NCI-H526 (cell line): Measurements from ENCODE around the gene NEB.
"Not testable (repeated sequence)": the region's sequence is repeated elsewhere in the genome, so short reads cannot be mapped to it uniquely, and the experiment has no call there.

ENCODE experiments used
- DNase-seq, 2 experiments: peaks; one replicate each; lab custom pipeline; 2025; lab: John Stamatoyannopoulos, UW

Gene NEB

GRCh38 chr2:151609705-151610104 lies 124.6 kb downstream of the NEB start:
- no peak for DNase-seq

DNA sequence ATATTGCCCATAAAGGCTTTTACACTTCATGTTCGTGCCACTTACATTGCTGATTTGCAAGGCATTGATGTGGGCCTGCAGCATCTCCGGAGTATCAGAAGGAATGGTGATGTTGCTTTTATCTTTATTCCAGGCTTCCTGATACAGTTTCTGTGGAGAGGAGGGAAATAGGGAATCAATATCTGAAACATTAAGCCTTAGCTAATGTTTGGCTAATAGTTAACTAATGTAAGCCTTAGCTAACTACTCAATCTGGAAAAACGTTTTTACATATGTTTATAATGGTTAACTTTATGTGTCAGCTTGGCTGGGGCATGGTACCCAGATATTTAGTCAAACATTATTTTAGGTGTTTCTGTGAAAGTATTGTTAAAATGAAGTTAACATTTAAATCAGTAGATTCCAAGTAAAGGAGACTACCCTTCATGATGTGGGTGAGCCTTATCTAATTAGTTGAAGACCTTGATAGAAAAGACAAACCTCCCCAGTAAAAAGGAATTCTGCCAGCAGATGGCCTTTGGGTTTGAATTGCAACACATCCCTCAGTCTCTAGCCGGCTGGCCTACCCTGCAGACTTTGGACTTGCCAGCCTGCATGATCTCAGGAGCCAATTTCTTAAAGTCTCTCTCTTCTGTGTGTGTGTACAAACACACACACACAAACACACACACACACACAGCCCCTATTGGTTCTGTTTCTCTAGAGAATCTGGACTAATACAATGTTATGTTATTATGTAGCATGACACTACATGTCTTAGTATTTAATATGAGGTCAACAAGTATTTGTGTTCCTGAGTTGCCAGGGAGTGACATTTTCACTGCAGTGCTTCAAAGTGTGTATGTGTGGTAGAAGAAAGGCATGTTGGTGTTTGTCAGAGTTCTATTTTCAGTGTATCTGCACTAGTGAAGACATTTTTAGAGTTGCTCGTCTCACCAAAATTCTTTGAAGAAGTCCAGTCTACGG lies 126.5 kb downstream of the NEB start:
- DNase-seq, result not testable (repeated sequence)

DNA sequence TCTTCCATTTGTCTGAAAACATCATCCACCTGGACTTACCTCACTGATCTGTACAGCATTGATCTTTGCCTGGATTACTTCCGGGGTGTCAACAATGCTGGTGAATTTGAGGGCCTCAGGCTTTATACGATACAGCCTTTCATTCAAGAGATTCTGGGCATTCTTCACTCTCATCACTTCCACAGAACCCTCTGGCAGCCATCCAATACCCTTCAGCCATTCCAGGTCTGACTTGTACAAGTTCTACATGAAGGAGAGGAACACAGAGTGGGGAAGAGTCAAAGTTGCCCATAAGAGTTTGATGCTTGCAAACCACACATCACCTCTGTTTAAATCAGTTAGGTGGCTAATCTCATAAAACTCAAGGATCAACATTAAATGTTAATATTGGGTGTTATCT lies 130.7 kb downstream of the NEB start:
- not testable (repeated sequence) for DNase-seq

DNA sequence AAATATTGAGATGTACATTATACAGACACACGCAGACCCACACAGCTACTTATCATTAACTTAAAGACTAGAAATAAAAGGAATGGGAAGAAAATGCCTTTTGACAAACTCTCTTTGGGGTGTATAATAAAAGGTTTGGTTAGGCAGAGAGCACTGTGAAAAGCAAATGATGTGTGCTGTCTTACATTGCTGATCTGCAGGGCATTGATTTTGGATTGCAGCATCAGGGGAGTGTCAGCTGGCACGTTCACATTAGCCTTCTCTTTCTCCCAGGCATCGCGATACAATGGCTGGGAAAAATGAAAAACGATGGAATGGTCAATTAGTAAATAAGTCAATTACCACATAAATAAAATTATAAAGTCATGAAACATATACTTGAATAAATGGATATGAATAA lies 131.9 kb downstream of the NEB start:
- not testable (repeated sequence) for DNase-seq

- not testable (repeated sequence) for DNase-seq
Measured at GRCh38 chr2:151601803-151602202, 132.5 kb downstream of the NEB start.

DNA sequence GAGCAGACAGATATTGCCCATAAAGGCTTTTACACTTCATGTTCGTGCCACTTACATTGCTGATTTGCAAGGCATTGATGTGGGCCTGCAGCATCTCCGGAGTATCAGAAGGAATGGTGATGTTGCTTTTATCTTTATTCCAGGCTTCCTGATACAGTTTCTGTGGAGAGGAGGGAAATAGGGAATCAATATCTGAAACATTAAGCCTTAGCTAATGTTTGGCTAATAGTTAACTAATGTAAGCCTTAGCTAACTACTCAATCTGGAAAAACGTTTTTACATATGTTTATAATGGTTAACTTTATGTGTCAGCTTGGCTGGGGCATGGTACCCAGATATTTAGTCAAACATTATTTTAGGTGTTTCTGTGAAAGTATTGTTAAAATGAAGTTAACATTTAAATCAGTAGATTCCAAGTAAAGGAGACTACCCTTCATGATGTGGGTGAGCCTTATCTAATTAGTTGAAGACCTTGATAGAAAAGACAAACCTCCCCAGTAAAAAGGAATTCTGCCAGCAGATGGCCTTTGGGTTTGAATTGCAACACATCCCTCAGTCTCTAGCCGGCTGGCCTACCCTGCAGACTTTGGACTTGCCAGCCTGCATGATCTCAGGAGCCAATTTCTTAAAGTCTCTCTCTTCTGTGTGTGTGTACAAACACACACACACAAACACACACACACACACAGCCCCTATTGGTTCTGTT lies 137.2 kb downstream of the NEB start:
- DNase-seq, result not testable (repeated sequence)

- peak in 1 of 2 experiments; percentile 42 for DNase-seq
Measured at GRCh38 chr2:151591908-151592255, 142.4 kb downstream of the NEB start.

DNA sequence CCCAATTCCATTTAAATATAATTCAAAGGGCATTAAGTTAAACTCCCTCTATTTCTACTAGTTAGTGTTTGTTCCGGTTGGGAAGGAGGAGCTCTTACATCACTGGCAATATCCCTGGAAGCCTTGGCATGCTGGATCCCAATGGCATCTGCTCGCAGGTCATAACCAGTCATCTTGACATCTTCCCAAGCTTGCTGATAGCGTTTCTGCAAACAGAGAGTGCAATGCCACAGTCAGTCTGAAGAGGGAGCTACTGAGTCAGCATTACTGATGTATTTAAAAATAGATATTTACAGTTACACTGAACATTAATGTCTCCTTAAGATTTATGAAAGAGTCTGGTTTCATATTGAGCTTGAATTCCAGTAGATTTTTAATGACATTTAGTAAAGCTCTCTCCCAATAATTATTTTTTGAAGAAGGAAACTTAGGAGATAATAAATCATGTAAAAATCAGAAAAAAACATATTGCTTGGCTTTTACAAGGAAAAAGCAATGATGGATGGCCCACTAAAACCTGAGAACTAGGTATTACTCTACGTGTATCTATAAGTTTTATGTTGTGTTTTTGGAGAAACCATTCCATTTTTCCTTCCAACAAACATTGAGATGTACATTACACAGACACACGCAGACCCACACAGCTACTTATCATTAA lies 142.9 kb downstream of the NEB start:
- DNase-seq, result peak in 1 of 2 experiments; percentile 42

DNA sequence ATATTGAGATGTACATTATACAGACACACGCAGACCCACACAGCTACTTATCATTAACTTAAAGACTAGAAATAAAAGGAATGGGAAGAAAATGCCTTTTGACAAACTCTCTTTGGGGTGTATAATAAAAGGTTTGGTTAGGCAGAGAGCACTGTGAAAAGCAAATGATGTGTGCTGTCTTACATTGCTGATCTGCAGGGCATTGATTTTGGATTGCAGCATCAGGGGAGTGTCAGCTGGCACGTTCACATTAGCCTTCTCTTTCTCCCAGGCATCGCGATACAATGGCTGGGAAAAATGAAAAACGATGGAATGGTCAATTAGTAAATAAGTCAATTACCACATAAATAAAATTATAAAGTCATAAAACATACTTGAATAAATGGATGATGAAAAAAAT lies 153.0 kb downstream of the NEB start:
- not testable (repeated sequence) for DNase-seq

GRCh38 chr2:151580697-151581096 lies 153.6 kb downstream of the NEB start:
- not testable (repeated sequence) for DNase-seq

DNA sequence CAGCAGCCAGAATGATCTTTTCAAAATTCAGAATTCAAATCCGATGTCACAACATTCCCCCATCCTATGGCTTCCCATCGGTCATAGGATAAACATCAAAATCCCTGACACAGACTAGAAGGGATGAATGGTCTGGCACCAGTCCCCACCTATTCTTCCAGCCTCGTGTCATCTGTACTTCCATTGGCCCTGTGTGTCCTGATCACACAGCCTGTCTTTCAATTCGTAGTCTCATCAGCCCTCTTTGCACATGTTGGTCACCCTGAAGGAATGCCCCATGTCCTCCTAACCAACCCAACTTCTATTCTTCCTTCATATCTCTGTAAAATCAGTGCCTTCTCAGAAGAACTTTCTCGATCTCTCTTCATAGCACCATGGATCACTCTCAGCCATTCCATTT lies 157.2 kb downstream of the NEB start:
- DNase-seq, result no peak

DNA sequence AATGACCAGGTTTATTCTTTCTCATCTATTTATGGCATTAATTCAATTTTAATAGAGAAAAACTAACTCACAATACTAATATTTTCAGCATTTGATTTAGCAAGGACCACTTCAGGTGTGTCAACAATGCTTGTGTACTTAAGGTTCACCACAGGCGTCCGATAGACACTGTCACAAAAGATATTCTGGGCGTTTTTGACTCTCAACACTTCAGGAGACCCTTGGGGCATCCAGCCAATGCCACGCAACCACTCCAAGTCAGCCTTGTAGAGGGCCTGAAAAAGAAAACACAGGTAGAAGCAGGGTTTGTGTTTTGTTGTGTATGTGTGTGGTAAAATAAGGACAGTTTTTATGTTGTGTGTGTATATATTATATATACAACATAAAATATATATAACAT lies 158.2 kb downstream of the NEB start:
- DNase-seq, result no peak

GRCh38 chr2:151575338-151575737 lies 158.9 kb downstream of the NEB start:
- no peak for DNase-seq

GRCh38 chr2:151570191-151570590 lies 164.1 kb downstream of the NEB start:
- DNase-seq, result no peak

DNA sequence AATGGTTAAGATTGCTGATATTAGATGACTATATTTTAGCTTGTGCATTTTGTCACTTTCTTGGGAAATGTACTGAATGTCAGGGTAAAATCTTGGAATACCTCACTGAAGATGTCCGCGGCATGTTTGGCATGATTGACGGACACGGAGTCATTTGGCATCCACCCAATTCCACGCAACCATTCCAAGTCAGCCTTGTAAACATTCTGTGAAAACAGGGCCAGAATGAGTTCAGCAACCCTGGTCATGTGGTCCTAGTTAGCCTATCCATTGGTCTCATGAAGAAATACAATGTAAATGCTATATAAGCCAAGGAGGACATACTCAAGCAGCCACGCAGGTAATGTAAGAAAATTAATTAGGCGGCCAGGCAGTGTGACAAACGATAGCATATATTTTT lies 165.1 kb downstream of the NEB start:
- peak in 1 of 2 experiments; percentile 12 for DNase-seq

DNA sequence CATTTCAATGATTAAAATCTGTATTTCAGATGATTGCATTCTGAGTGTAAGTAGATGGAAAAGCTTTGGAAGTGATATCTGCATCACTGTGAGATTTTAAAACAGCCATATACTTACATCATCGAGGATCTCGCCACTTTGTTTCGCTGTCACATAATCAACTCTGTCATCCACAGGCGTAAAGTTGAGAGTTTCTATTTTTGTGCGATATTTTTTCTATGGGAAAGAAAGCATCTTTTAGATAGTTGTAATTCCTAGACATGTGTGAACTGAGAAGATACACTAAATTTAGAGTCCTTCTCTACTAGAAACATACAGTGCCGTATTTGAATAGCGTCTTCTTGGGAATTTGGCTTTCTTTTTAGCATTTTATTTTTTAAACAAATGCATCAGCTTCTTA lies 165.8 kb downstream of the NEB start:
- DNase-seq, result no peak

- DNase-seq, result no peak
Measured at GRCh38 chr2:151567006-151567405, 167.3 kb downstream of the NEB start.

- DNase-seq, result no peak
Measured at GRCh38 chr2:151562398-151562797, 171.9 kb downstream of the NEB start.

DNA sequence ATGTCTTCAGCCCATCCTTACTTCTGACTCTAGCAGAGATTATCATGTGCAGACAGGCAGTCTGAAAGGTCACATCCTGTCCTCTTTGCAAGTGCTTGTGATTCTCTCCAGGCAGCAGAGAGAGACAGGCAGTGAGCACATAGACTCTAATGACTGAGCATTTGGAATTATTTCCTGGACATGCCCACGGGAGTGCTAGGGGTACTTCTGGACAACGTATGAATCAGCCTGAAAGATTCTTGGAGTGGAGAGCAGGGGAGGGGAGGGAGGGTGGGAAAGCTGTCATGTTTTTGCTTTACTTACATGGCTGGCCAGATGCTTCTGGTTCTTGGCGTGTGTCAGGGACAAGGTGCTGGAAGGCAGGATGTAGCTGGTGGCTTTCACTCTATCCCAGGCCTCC lies 174.0 kb downstream of the NEB start:
- no peak for DNase-seq

DNA sequence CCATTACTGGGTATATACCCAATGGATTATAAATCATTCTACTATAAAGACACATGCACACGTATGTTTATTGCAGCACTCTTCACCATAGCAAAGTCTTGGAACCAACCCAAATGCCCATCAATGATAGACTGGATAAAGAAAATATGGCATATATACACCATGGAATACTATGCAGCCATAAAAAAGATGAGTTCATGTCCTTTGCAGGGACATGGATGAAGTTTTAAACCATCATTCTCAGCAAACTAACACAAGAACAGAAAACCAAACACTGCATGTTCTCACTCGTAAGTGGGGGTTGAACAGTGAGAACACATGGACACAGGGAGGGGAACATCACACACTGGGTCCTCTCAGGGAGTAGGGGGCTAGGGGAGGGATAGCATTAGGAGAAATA lies 174.8 kb downstream of the NEB start:
- DNase-seq, result not testable (repeated sequence)

GRCh38 chr2:151557883-151558282 lies 176.4 kb downstream of the NEB start:
- DNase-seq, result not testable (repeated sequence)

- peak in 1 of 2 experiments; percentile 7 for DNase-seq
Measured at GRCh38 chr2:151556121-151556520, 178.2 kb downstream of the NEB start.

DNA sequence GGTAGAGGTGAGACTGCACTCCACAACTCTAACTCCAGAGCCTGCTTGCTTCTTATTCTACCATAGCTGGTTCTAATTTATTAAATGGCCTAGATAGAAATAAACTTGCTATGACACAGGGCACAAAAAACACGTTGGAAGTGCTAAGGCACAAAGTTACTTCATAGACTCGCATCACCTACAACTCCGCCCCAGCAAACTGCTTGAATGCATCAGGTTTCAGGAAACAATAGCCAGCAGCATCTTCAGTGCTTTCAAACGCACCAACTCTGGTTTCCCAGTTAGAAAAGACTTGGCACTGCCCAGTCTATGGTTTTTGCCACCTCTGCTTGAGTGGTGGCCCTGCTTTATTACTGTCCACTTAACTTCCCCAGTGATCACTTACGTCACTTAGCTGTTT lies 182.0 kb downstream of the NEB start:
- no peak for DNase-seq
